Progenitor cell of endocrine pancreas (in vitro differentiated cells): ENCODE data around the gene THBS3. TPM values are rescaled to one million over a fixed set of nuclear protein-coding genes. Genes with fewer than 3 reads are reported as not detected.

Source experiments
- DNase-seq: peaks from one replicate; pipeline ENCODE4 v3.0.0; 2021; ENCODE audit warnings: low spot score; ENCODE audit not compliant: unreplicated experiment
- H3K27ac Mint-ChIP-seq: 2 replicates; pipeline ENCODE4 v1.8.0; 2021; ENCODE audit warnings: mild to moderate bottlenecking, moderate library complexity, mixed read lengths
- H3K27me3 Mint-ChIP-seq: 2 replicates; pipeline ENCODE4 v1.8.0; 2021; ENCODE audit warnings: mixed read lengths
- H3K36me3 Mint-ChIP-seq: 2 replicates; pipeline ENCODE4 v1.8.0; 2022; ENCODE audit warnings: mixed read lengths; ENCODE audit not compliant: insufficient read depth
- H3K4me1 Mint-ChIP-seq: 2 replicates; pipeline ENCODE4 v1.8.0; 2021; ENCODE audit warnings: low read depth, mixed read lengths
- H3K4me3 Mint-ChIP-seq: 2 replicates; pipeline ENCODE4 v1.8.0; 2021; ENCODE audit warnings: low read depth, mild to moderate bottlenecking, moderate library complexity, mixed read lengths
- H3K9me3 Mint-ChIP-seq: 2 replicates; pipeline ENCODE4 v1.8.0; 2021; ENCODE audit warnings: low read depth, mixed read lengths
- total RNA-seq: library from RNA; stranded (reverse); gene quantifications from 2 replicates; pipeline ENCODE4 v1.2.1, GENCODE V29; 2021
- TF ChIP-seq, protein P1 (sequence below): fragments of 200-600 bp; sonication (generic); IDR thresholded peaks from one replicate; pipeline ENCODE4 v1.5.0; 2021; ENCODE audit warnings: antibody characterized with exemption, mild to moderate bottlenecking; ENCODE audit not compliant: unreplicated experiment

Gene THBS3
- total RNA-seq, 1 donor from 2014 or later: 46.0 TPM

DNA sequence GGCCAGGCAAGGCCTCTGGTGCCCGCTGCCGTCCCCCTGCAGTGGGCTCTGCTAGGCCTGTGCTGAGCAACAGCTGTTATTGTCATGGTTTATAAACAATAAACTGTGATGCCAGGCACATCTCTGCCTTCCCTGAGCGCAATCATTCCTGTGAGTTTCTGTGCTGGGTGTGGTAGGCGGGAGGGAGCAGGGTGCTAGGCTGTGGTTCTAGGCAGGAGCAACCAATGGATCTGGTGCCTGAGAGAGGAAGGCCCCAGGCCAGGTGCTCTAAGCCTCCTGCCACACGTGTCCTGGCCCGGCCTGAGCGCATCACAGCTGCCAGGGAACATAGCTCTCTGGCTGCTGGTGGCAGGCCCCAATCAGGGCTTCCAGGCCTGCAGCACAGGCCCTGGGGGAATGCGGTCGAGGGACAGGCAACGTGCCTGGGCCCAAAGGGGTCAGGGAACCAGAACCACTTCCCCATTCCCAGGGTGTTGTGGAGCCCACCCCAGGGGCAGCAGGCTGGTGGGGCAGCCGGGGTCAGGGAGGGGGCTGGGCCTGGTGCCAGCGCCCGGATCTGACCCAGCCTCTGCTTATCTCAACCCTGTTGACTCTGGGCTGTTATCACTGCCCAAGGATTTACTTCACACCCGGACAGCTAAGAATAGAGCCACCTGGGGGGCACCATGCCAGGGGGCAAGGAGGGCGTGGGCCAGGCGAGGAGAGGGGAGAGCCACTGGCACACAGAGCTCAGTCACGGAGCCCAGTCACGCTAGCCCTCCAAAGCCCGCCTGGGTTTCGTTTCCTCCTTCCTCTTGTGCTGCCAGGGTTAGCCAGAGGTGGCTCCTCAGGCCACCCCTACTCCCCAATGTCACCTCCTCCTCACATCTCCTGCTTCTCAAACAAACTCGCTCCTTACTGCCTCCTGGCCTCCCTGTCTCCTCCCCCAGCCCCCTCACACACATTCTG lies 22.6 kb downstream of the THBS3 start:
- no peak for DNase-seq
- Mint-ChIP-seq H3K27me3 (no peaks in the 10 kb centered on the region), H3K27ac (peak overlapping the region; percentile 93), H3K4me3 (no peak overlapping the region), H3K36me3 (peaks cover 15% of the 10 kb centered on the region), H3K4me1 (peaks cover 32% of the 10 kb centered on the region), H3K9me3 (no peaks in the 10 kb centered on the region)
- TF ChIP-seq, protein P1, sequence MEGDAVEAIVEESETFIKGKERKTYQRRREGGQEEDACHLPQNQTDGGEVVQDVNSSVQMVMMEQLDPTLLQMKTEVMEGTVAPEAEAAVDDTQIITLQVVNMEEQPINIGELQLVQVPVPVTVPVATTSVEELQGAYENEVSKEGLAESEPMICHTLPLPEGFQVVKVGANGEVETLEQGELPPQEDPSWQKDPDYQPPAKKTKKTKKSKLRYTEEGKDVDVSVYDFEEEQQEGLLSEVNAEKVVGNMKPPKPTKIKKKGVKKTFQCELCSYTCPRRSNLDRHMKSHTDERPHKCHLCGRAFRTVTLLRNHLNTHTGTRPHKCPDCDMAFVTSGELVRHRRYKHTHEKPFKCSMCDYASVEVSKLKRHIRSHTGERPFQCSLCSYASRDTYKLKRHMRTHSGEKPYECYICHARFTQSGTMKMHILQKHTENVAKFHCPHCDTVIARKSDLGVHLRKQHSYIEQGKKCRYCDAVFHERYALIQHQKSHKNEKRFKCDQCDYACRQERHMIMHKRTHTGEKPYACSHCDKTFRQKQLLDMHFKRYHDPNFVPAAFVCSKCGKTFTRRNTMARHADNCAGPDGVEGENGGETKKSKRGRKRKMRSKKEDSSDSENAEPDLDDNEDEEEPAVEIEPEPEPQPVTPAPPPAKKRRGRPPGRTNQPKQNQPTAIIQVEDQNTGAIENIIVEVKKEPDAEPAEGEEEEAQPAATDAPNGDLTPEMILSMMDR: no peak

DNA sequence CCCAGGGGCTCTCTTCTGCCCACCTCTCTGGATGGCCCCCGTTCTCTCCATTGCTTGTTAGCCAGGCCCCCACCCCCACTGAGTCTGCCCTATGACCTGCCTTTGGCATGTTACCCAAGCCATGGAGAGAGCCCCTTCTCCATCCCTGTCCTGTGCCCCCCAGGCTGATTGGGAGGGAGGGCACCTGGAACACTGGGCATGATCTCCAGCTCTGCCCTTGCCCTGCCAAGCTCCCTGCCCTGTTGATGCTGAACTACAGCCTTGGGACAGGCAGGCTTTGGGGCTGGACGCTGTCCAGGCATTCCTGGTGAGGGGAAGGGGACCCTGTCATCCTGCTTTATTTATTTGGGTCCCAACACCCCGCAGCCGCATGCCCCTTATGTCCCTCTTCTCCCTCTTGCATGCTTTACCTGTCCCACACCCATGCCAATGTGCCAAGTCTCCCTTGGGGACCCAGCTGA lies 23.3 kb downstream of the THBS3 start:
- Mint-ChIP-seq H3K9me3 (no peaks in the 10 kb centered on the region), H3K4me3 (no peak overlapping the region), H3K27ac (no peak overlapping the region), H3K4me1 (peaks cover 32% of the 10 kb centered on the region), H3K27me3 (no peaks in the 10 kb centered on the region), H3K36me3 (peaks cover 15% of the 10 kb centered on the region)
- no peak for DNase-seq
- TF ChIP-seq, protein P1: no peak

DNA sequence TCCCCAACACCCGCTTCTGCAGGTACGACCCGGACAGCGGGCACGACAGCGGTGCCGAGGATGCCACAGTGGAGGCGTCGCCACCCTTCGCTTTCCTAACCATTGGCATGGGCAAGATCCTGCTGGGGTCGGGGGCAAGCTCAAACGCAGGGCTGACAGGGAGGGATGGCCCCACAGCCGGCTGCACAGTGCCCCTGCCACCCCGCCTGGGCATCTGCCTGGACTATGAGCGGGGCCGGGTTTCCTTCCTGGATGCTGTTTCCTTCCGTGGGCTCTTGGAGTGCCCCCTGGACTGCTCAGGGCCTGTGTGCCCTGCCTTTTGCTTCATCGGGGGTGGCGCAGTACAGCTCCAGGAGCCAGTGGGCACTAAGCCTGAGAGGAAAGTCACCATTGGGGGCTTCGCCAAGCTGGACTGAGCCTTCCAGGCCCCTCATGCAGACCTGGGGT lies 23.9 kb downstream of the THBS3 start:
- H3K27ac Mint-ChIP-seq: no peak overlapping the region
- H3K36me3 Mint-ChIP-seq: peaks cover 17% of the 10 kb centered on the region
- H3K4me1 Mint-ChIP-seq: peaks cover 32% of the 10 kb centered on the region
- no peaks in the 10 kb centered on the region for H3K27me3 Mint-ChIP-seq
- H3K9me3 Mint-ChIP-seq: no peaks in the 10 kb centered on the region
- no peak overlapping the region for H3K4me3 Mint-ChIP-seq
- no peak for DNase-seq
- TF ChIP-seq, protein P1: no peak

DNA sequence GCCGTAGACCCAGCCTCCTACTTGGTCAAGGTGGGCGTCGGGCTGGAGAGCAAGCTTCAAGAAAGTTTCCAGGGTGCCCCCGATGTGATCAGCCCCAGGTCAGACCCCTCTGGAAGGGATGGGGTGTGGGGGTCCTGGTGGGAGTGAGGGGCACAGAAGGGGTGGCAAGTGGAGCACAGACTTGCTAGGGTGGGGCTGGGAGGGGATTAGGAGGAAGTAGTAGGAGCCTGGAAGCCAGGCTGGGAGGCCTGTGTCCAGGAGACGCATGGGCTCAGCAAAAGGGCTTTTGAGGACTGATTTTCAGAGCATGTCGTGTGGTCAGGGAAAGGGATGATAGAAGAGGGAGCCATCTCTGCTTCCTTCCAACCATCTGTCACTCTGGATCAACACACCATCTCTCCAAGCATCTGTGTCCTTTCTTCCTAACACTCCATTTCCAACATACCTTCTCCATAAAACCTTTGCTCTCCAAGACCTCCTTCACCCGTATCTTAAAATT lies 25.6 kb downstream of the THBS3 start:
- Mint-ChIP-seq H3K9me3 (no peaks in the 10 kb centered on the region), H3K27ac (no peak overlapping the region), H3K4me3 (no peak overlapping the region), H3K27me3 (no peaks in the 10 kb centered on the region), H3K36me3 (peaks cover 16% of the 10 kb centered on the region), H3K4me1 (peaks cover 23% of the 10 kb centered on the region)
- no peak for DNase-seq
- TF ChIP-seq, protein P1: no peak

DNA sequence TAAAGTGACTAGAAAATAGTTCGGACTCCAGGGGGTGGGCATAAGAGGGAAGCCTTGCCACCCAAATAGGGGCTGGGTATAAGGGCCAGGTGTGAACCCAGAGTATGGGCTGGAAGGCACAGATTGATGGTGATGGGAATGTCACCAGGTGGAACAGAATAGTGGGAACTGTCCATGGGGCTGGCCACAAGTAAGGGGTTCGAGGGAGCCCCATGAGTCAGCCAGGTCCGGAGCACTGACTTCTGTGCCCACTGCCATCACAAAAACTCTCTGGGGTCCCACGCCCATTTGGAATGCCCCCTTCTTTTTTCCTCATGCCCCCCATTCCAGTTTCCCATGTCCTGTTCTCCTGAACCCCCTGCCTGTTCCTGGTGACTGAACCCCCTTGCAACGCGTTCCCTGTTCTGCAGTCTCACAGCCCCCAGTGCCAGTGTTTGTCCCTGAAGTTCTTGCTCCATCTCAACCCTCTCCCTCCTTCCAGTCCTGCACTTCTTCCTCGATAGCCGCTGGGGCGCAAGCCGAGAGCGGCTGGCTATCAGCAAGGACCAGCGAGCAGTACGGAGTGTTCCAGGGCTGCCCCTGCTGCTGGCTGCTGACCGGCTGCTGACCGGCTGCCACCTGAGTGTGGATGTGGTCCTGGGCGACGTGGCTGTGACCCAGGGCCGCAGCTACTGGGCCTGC lies 26.2 kb downstream of the THBS3 start:
- Mint-ChIP-seq H3K4me1 (peaks cover 20% of the 10 kb centered on the region), H3K27ac (no peak overlapping the region), H3K9me3 (no peaks in the 10 kb centered on the region), H3K27me3 (no peaks in the 10 kb centered on the region), H3K4me3 (no peak overlapping the region), H3K36me3 (peaks cover 16% of the 10 kb centered on the region)
- TF ChIP-seq, protein P1: no peak
- no peak for DNase-seq
